Spleen (tissue), 11 donors: ENCODE measurements around the gene ZBTB44. TPM values are rescaled to one million over a fixed set of nuclear protein-coding genes. Genes with fewer than 3 reads are reported as not detected.

Experiments used
- DNase-seq: peaks from one replicate; pipeline ENCODE4 v3.0.0-alpha.2; 2020
- H3K27ac ChIP-seq, 8 donors: fragments of 200-600 bp; sonication (generic) in 7 of 8; 1 replicate in 4 of 8; 2 replicates in 4 of 8; pipeline versions ENCODE4 v1.5.0 to v1.8.0; 2016 to 2021; ENCODE audit warnings: inconsistent platforms in 4 of 8, mild to moderate bottlenecking in 4 of 8, moderate library complexity in 1 of 8
- H3K27me3 ChIP-seq, 7 donors: fragments of 200-600 bp; sonication (generic) in 6 of 7; replicated peaks in 1 of 7; 1 replicate in 4 of 7; 2 replicates in 3 of 7; pipeline versions ENCODE4 v1.5.0 to v1.8.0; 2016 to 2021; ENCODE audit warnings: inconsistent platforms in 3 of 7, mild to moderate bottlenecking in 1 of 7
- H3K36me3 ChIP-seq, 6 donors: fragments of 200-600 bp; sonication (generic) in 5 of 6; 1 replicate in 4 of 6; 2 replicates in 2 of 6; pipeline versions ENCODE4 v1.5.0 to v1.8.0; 2016 to 2021; ENCODE audit warnings: inconsistent platforms in 2 of 6
- H3K4me1 ChIP-seq, 6 donors: fragments of 200-600 bp; sonication (generic) in 5 of 6; 1 replicate in 3 of 6; 2 replicates in 3 of 6; pipeline versions ENCODE4 v1.5.0 to v1.8.0; 2016 to 2021; ENCODE audit warnings: inconsistent platforms in 3 of 6
- H3K4me3 ChIP-seq, 8 donors: fragments of 200-600 bp; sonication (generic) in 7 of 8; 1 replicate in 4 of 8; 2 replicates in 4 of 8; pipeline versions ENCODE4 v1.5.0 to v1.8.0; 2016 to 2021; ENCODE audit warnings: inconsistent platforms in 4 of 8, mild to moderate bottlenecking in 4 of 8, moderate library complexity in 2 of 8
- H3K9me3 ChIP-seq, 8 donors: fragments of 200-600 bp; sonication (generic) in 7 of 8; 1 replicate in 4 of 8; 2 replicates in 4 of 8; pipeline versions ENCODE4 v1.5.0 to v1.8.0; 2016 to 2021; ENCODE audit warnings: inconsistent platforms in 4 of 8
- CTCF ChIP-seq, 11 experiments: fragments of 200-600 bp in 7 of 11; fragments of 450-650 bp in 4 of 11; sonication (generic) in 4 of 11; IDR thresholded peaks in 8 of 11; conservative IDR thresholded peaks in 3 of 11; 1 replicate in 7 of 11; 2 replicates in 4 of 11; pipeline versions ENCODE4 v1.4.0 to v1.8.0; 2016 to 2021; ENCODE audit warnings: antibody characterized with exemption in 11 of 11, inconsistent platforms in 4 of 11, mild to moderate bottlenecking in 1 of 11
- POLR2A ChIP-seq, 3 donors: fragments of 450-650 bp; IDR thresholded peaks; one replicate each; pipeline ENCODE4 v1.5.1; 2017; ENCODE audit warnings: antibody characterized with exemption in 3 of 3, mild to moderate bottlenecking in 1 of 3
- POLR2AphosphoS5 ChIP-seq, 3 donors: sonication (generic); formaldehyde crosslinking; IDR thresholded peaks; one replicate each; pipeline ENCODE4 v1.5.1; 2017; ENCODE audit warnings: antibody characterized with exemption in 3 of 3
- WGBS, 5 donors: extraction: QIAGEN DNeasy Blood & Tissue Kit in 3 of 5; methylation state at CpG; one replicate each; pipeline versions ENCODE4 v1.1.5 to v1.1.7; 2013 to 2018; 5-methylcytosine and 5-hydroxymethylcytosine counted together
- intact Hi-C: fragments of 100-400 bp; cut with DNase I; formaldehyde crosslinking; loops from one replicate; pipeline ENCODE4 v1.15.0; 2023; ENCODE audit warnings: low total_unique reads
- polyA plus RNA-seq, 3 donors: library from polyadenylated mRNA; stranded (reverse); fragments of 200-250 nt; gene quantifications; one replicate each; pipeline ENCODE4 v1.2.1, GENCODE V29; 2013
- total RNA-seq, 7 donors: library from RNA; depleted of rRNA in 3 of 7; stranded (reverse); fragments of >200 nt in 3 of 7; fragmentation: NEBNext Ultra II Directional in 4 of 7; extraction: Animal tissue kit (Norgen Biotek cat#: 25700) in 4 of 7; gene quantifications; one replicate each; pipeline versions ENCODE4 v1.1.0 to v1.2.1, GENCODE V29; 2016 to 2021
- donor health status: healthy with polysubstance abuse.
- donor health status: DM: no; HTN: no; CAD: no; lungs with moderate emphysema.
- donor health status: DM: no; HTN: no; CAD: no.
- donor health status: Bipolar disorder and iron deficiency.
- donor health status: healthy.
- donor health status: DM: no; HTN: no; CAD: no.
- donor health status: DM: yes; HTN: yes; CAD: no.

ZBTB44 gene
- total and polyA plus RNA-seq, 10 donors = 12.4 to 79.6 (median 53.1) TPM

- WGBS, 5 donors = 94 to 99% (median 95%) methylated on average over 8 of the region's 8 CpGs
- H3K4me3 ChIP-seq = no peak overlapping the region
- H3K27ac ChIP-seq = no peak overlapping the region
- DNase-seq = no peak
- no peaks in the 10 kb centered on the region for H3K36me3 ChIP-seq
- peaks cover 0 to 4% (median 0%) of the 10 kb centered on the region in 7 donors for H3K27me3 ChIP-seq
- no peaks in the 10 kb centered on the region for H3K9me3 ChIP-seq
- TF ChIP-seq CTCF (IDR thresholded peaks at IDR 0.05 in 8 of 11, conservative IDR thresholded peaks at IDR 0.05 in 3 of 11) (no peak), POLR2AphosphoS5 (IDR thresholded peaks at IDR 0.05) (no peak), POLR2A (IDR thresholded peaks at IDR 0.05) (no peak)
- intact Hi-C loops = loop anchor here (10.0 kb wide), 1 partner anchor 206 kb away; the partner anchor contains the start of gene ADAMTS8
- no peaks in the 10 kb centered on the region for H3K4me1 ChIP-seq
Measured at GRCh38 chr11:130219148-130219547, 95.6 kb downstream of the ZBTB44 start.

- TF ChIP-seq POLR2A (IDR thresholded peaks at IDR 0.05) (no peak), POLR2AphosphoS5 (IDR thresholded peaks at IDR 0.05) (peak in 1 of 3 donors; percentile 12)
- Histone ChIP-seq H3K27me3 (peaks cover 0 to 4% (median 0%) of the 10 kb centered on the region in 7 donors), H3K9me3 (no peaks in the 10 kb centered on the region), H3K4me3 (no peak overlapping the region), H3K36me3 (no peaks in the 10 kb centered on the region), H3K4me1 (no peaks in the 10 kb centered on the region), H3K27ac (no peak overlapping the region)
- WGBS, 5 donors = 80 to 93% (median 90%) methylated on average over 10 to 14 of the region's 14 CpGs
- DNase-seq = no peak
- intact Hi-C loops = loop anchor here (10.0 kb wide), 1 partner anchor 206 kb away; the partner anchor contains the start of gene ADAMTS8
Measured at GRCh38 chr11:130218501-130219070, 96.1 kb downstream of the ZBTB44 start.

GRCh38 chr11:130217133-130218031 is 97.3 kb downstream of the ZBTB44 start:
- no peak for TF ChIP-seq POLR2A (IDR thresholded peaks at IDR 0.05)
- TF ChIP-seq CTCF (IDR thresholded peaks at IDR 0.05 in 8 of 11, conservative IDR thresholded peaks at IDR 0.05 in 3 of 11) = no peak
- no peak for TF ChIP-seq POLR2AphosphoS5 (IDR thresholded peaks at IDR 0.05)
- 70 to 83% (median 74%) methylated on average over 11 to 21 of the region's 21 CpGs for WGBS, 5 donors

DNA sequence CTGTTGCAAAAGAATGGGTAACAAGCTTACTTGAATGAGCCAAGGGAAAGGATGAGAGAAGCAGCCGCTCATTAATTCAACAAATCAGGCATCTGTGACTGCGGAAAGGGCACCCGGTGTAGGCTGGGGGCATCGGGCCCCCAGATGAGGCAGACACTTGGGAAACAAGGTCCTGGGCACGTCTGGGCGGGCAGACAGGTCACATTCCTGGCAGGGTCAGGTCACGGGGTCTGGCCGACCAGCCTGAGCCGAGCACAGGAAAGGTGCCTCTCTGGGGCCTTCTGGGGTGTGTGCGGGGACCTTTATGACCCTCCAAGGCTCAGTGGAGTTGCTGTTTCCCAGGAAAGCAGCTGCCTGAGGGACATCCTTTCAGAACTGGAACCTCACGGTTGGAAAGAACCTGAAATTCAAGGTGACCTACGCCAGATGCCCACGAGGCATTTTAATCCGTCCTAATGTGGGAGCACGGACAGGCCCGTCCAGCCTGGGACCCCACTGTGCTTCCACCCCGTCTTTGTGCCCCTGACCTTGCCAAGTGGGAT is 98.1 kb downstream of the ZBTB44 start:
- peaks cover 0 to 14% (median 0%) of the 10 kb centered on the region in 7 donors for H3K27me3 ChIP-seq
- no peaks in the 10 kb centered on the region for H3K36me3 ChIP-seq
- H3K4me3 ChIP-seq = no peak overlapping the region
- no peak overlapping the region for H3K27ac ChIP-seq
- H3K4me1 ChIP-seq = peaks cover 0 to 9% (median 8%) of the 10 kb centered on the region in 6 donors
- intact Hi-C loops = loop anchor here (10.0 kb wide), 1 partner anchor 208 kb away; the partner anchor contains the start of gene ADAMTS8
- DNase-seq = peak; percentile 49
- H3K9me3 ChIP-seq = no peaks in the 10 kb centered on the region
- WGBS, 5 donors = 71 to 83% (median 73%) methylated on average over 16 to 17 of the region's 17 CpGs
- TF ChIP-seq POLR2A (IDR thresholded peaks at IDR 0.05) (no peak), POLR2AphosphoS5 (IDR thresholded peaks at IDR 0.05) (no peak), CTCF (IDR thresholded peaks at IDR 0.05 in 8 of 11, conservative IDR thresholded peaks at IDR 0.05 in 3 of 11) (no peak)

More at GRCh38 chr11:130217133-130218031, 97.3 kb downstream of the ZBTB44 start:
- Histone ChIP-seq H3K27me3 (peaks cover 0 to 8% (median 0%) of the 10 kb centered on the region in 7 donors), H3K4me3 (no peak overlapping the region), H3K36me3 (no peaks in the 10 kb centered on the region), H3K9me3 (no peaks in the 10 kb centered on the region), H3K4me1 (peaks cover 0 to 9% (median 8%) of the 10 kb centered on the region in 6 donors), H3K27ac (no peak overlapping the region)
- DNase-seq = peak; percentile 61
- intact Hi-C loops = loop anchor here (10.0 kb wide), 1 partner anchor 207 kb away; the partner anchor contains the start of gene ADAMTS8
